GM19025 (cell line): ENCODE data around the gene AP3B2.

Source experiments
- ATAC-seq: cut with Tn5 transposase; IDR thresholded peaks from one replicate; pipeline ENCODE4 v1.9.1; 2021; ENCODE audit warnings: mild to moderate bottlenecking, low read depth, moderate library complexity; ENCODE audit not compliant: unreplicated experiment

AP3B2 gene

GRCh38 chr15:82613747-82614146 is 95.9 kb downstream of the AP3B2 start:
- no peak for ATAC-seq

GRCh38 chr15:82611348-82611747 is 98.3 kb downstream of the AP3B2 start:
- ATAC-seq = no peak
